Transverse colon (tissue), 4 donors: Measurements from ENCODE around the gene BACE2.

ENCODE experiments used
- EP300 ChIP-seq: sonication (generic); formaldehyde crosslinking; IDR thresholded peaks from one replicate; pipeline ENCODE4 v1.6.1; 2017; ENCODE audit warnings: antibody characterized with exemption, low read depth
- POLR2A ChIP-seq: fragments of 450-650 bp; IDR thresholded peaks from one replicate; pipeline ENCODE4 v1.6.1; 2016; ENCODE audit warnings: antibody characterized with exemption, mild to moderate bottlenecking, moderate library complexity
- POLR2AphosphoS5 ChIP-seq, 3 donors: sonication (generic); formaldehyde crosslinking; IDR thresholded peaks; one replicate each; pipeline ENCODE4 v1.6.1; 2016; ENCODE audit warnings: antibody characterized with exemption in 3 of 3
- TF ChIP-seq, protein P1 (sequence below), 5 experiments: fragments of 200-600 bp in 3 of 5; fragments of 450-650 bp in 2 of 5; sonication (generic) in 3 of 5; IDR thresholded peaks; 1 replicate in 2 of 5; 2 replicates in 3 of 5; pipeline ENCODE4 v1.5.1; 2016 to 2017; ENCODE audit warnings: antibody characterized with exemption in 5 of 5, inconsistent platforms in 3 of 5, mild to moderate bottlenecking in 2 of 5, moderate library complexity in 1 of 5

DNA sequence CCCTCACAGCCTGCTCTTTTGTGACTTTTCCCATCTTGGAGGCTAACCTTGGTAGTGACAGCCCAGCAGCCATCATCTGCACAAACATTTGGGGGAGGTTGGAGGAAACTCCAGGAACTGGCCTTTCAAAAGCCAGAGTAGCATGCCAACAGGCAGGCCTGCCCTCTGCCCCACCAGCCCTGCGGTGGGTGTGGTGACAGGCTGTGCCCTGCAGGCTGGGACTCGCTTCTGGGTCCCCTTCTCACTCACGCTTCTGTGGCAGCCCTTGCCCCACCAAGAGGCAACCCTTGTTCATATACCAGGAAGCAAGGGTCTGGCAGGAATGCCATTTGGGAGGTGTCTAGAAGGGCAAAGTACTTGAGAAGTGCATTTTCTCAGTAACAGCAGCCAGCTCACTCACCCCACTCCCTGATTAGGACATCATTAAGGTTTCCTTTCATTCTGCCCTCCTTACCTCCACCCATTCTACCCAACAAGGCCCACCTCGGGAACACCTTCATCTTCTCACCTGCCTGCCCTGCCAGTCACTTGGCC is 127.8 kb downstream of the BACE2 start:
- TF ChIP-seq EP300: no peak
- TF ChIP-seq, protein P1, sequence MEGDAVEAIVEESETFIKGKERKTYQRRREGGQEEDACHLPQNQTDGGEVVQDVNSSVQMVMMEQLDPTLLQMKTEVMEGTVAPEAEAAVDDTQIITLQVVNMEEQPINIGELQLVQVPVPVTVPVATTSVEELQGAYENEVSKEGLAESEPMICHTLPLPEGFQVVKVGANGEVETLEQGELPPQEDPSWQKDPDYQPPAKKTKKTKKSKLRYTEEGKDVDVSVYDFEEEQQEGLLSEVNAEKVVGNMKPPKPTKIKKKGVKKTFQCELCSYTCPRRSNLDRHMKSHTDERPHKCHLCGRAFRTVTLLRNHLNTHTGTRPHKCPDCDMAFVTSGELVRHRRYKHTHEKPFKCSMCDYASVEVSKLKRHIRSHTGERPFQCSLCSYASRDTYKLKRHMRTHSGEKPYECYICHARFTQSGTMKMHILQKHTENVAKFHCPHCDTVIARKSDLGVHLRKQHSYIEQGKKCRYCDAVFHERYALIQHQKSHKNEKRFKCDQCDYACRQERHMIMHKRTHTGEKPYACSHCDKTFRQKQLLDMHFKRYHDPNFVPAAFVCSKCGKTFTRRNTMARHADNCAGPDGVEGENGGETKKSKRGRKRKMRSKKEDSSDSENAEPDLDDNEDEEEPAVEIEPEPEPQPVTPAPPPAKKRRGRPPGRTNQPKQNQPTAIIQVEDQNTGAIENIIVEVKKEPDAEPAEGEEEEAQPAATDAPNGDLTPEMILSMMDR (IDR thresholded peaks at IDR 0.05): no peak
- no peak for TF ChIP-seq POLR2A
- no peak for TF ChIP-seq POLR2AphosphoS5 (IDR thresholded peaks at IDR 0.05)
